Lower leg skin (tissue), 3 donors: Measurements from ENCODE around the gene CCR5.

Experiments
- CTCF ChIP-seq, 3 donors: fragments of 450-650 bp; IDR thresholded peaks; one replicate each; pipeline ENCODE4 v1.5.1; 2016; ENCODE audit warnings: antibody characterized with exemption in 3 of 3, mild to moderate bottlenecking in 3 of 3, moderate library complexity in 2 of 3
- POLR2A ChIP-seq, 2 donors: fragments of 450-650 bp; IDR thresholded peaks; one replicate each; pipeline ENCODE4 v1.6.1; 2016 to 2017; ENCODE audit warnings: antibody characterized with exemption in 2 of 2, mild to moderate bottlenecking in 1 of 2, moderate library complexity in 1 of 2

- TF ChIP-seq CTCF (IDR thresholded peaks at IDR 0.05) (no peak), POLR2A (IDR thresholded peaks at IDR 0.05) (no peak)
Measured at GRCh38 chr3:46348823-46349482, 21.8 kb upstream of the CCR5 start.
